ENCODE results near the gene PCYT2.

Gene PCYT2

GRCh38 chr17:81957691-81958432 is 46.7 kb upstream of the PCYT2 start:
- TF ChIP-seq FOXP2 (optimal IDR thresholded peaks at IDR 0.05; ENCODE audit: borderline replicate concordance, extremely low read depth, extremely low read length, insufficient read depth), result no peak
- TF ChIP-seq POLR2AphosphoS5 (IDR thresholded peaks at IDR 0.05; ENCODE audit: low read depth, low read length), result no peak
- TF ChIP-seq REST (IDR thresholded peaks at IDR 0.05; ENCODE audit: insufficient read depth in 1 of 2, low read depth in 2 of 2, low read length in 2 of 2), result no peak
- no peak for TF ChIP-seq SIN3A (IDR thresholded peaks at IDR 0.05; ENCODE audit: borderline replicate concordance, insufficient read depth, low read length)
- no peak for TF ChIP-seq TAF1 (IDR thresholded peaks at IDR 0.05; ENCODE audit: borderline replicate concordance, insufficient read depth, low read length)

DNA sequence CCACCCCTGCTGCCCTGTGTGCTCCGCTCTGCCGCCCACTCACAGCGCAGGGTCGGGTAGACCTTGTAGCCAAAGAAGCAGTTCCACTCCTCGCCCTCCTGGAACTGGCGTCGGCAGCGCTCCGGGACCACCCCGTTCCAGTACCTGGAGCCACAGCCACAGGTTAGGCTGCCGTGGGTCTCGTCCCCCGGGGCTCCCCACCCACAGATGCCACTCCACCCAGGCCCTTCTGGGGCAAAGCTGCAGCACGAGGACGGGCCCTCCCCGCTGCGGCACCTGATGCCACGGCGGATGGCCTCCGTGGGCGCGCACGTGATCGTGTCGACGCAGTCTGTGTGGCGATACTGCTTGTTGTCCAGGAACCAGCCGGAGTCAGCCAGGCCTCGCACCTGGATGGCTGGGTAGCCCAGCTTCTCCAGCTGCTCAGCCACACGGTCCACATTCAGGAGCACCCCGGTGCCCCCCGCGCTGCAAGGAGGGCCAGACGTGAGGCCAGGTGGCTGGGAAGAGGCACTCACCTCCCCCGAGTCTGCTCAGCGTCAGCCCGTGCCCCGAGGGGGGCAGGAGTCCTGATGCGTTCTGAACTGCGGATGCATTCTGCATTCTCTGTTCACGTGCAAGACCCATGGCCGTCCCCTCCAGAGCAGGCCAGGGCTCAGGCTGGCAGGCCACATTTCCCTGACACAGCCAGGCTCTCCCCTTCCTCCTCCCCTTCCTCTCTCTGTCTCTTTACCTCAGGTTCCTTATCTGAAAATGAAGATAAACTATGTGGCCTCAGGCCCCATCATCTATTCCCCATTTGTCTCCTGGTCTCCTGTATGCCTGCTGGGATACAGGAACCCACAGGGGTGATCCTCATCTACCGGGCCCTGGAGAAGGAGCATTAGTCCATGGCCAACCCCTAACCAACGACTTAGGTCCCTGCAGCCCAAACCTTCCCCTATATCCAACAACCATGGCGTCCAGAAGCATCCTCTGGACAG is 45.7 kb upstream of the PCYT2 start:
- no peak for TF ChIP-seq SIN3A (IDR thresholded peaks at IDR 0.05; ENCODE audit: borderline replicate concordance, insufficient read depth, low read length)
- TF ChIP-seq REST (IDR thresholded peaks at IDR 0.05; ENCODE audit: insufficient read depth in 1 of 2, low read depth in 2 of 2, low read length in 2 of 2), result no peak
- no peak for TF ChIP-seq FOXP2 (optimal IDR thresholded peaks at IDR 0.05; ENCODE audit: borderline replicate concordance, extremely low read depth, extremely low read length, insufficient read depth)
- TF ChIP-seq TAF1 (IDR thresholded peaks at IDR 0.05; ENCODE audit: borderline replicate concordance, insufficient read depth, low read length), result no peak
- no peak for TF ChIP-seq POLR2AphosphoS5 (IDR thresholded peaks at IDR 0.05; ENCODE audit: low read depth, low read length)

- TF ChIP-seq FOXP2 (optimal IDR thresholded peaks at IDR 0.05; ENCODE audit: borderline replicate concordance, extremely low read depth, extremely low read length, insufficient read depth), result no peak
- no peak for TF ChIP-seq REST (IDR thresholded peaks at IDR 0.05; ENCODE audit: insufficient read depth in 1 of 2, low read depth in 2 of 2, low read length in 2 of 2)
- TF ChIP-seq SIN3A (IDR thresholded peaks at IDR 0.05; ENCODE audit: borderline replicate concordance, insufficient read depth, low read length), result no peak
- no peak for TF ChIP-seq TAF1 (IDR thresholded peaks at IDR 0.05; ENCODE audit: borderline replicate concordance, insufficient read depth, low read length)
- no peak for TF ChIP-seq POLR2AphosphoS5 (IDR thresholded peaks at IDR 0.05; ENCODE audit: low read depth, low read length)
Observed at GRCh38 chr17:81955756-81956544, 44.8 kb upstream of the PCYT2 start.

DNA sequence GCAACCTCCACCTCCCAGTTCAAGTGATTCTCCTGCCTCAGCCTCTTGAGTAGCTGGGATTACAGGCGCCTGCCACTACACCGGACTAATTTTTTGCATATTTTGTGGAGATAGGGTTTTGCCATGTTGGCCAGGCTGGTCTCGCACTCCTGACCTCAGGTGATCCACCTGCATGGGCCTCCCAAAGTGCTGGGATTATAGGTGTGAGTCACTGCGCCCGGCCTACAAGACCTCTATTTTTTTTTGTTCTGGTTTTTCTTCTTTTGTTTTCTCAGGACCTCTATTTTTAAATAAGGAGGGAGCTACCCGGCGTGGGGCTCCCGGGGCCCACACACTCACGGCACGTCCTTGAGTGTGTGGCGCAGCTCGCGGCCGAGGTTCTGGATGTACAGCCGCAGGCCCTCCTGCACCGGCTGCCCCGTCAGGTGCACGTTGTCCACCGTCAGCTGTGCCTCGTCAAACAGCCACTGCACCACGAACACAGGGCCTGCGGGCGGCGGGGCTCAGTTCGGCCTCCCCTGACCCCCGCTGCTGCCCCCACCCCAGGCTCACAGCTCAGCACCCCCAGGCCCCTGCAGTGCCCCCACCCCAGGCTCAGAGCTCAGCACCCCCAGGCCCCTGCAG is 44.0 kb upstream of the PCYT2 start:
- TF ChIP-seq SIN3A (IDR thresholded peaks at IDR 0.05; ENCODE audit: borderline replicate concordance, insufficient read depth, low read length) (no peak), POLR2AphosphoS5 (IDR thresholded peaks at IDR 0.05; ENCODE audit: low read depth, low read length) (no peak), FOXP2 (optimal IDR thresholded peaks at IDR 0.05; ENCODE audit: borderline replicate concordance, extremely low read depth, extremely low read length, insufficient read depth) (no peak), REST (IDR thresholded peaks at IDR 0.05; ENCODE audit: insufficient read depth in 1 of 2, low read depth in 2 of 2, low read length in 2 of 2) (no peak), TAF1 (IDR thresholded peaks at IDR 0.05; ENCODE audit: borderline replicate concordance, insufficient read depth, low read length) (no peak)

Data from PFSK-1 (cell line).